Caco-2 (cell line): ENCODE measurements around the gene GRID1. TPM values are rescaled to one million over a fixed set of nuclear protein-coding genes. Genes with fewer than 3 reads are reported as not detected.
"Not testable (repeated sequence)": the region's sequence is repeated elsewhere in the genome, so short reads cannot be mapped to it uniquely, and the experiment has no call there.

Source experiments
- BruUV-seq: library from RNA; stranded (reverse); fragments of 400-500 nt; replicated peaks from 2 replicates; lab custom pipeline; 2021; lab: Mats Ljungman, UMichigan
- CTCF ChIA-PET: fragments of 300-600 bp; sonication (Branson Sonifier 250); formaldehyde crosslinking; loops from one replicate; lab custom pipeline; 2022; ENCODE audit warnings: antibody characterized with exemption; lab: Charles Lee
- POLR2A ChIA-PET: fragments of 300-600 bp; sonication (Branson Sonifier 250); formaldehyde crosslinking; loops from one replicate; lab custom pipeline; 2022; ENCODE audit warnings: antibody characterized with exemption; lab: Charles Lee
- DNase-seq, 2 experiments: peaks; one replicate each; pipeline versions ENCODE4 v3.0.0 to v3.0.0-alpha.2; 2020 to 2022
- H3K27me3 ChIP-seq: replicated peaks from 2 replicates; pipeline ENCODE4 v1.6.0; 2011; ENCODE audit warnings: low read length; ENCODE audit not compliant: control insufficient read depth, insufficient read depth
- H3K36me3 ChIP-seq: 2 replicates; pipeline ENCODE4 v1.5.1; 2011; ENCODE audit warnings: low read length; ENCODE audit not compliant: control insufficient read depth, insufficient read depth
- H3K4me1 ChIP-seq: fragments of 250-450 bp; sonication (Bioruptor Pico); 2 replicates; pipeline ENCODE4 v1.5.1; 2020; ENCODE audit warnings: mild to moderate bottlenecking
- H3K4me3 ChIP-seq: 2 replicates; pipeline ENCODE4 v1.5.1; 2011; ENCODE audit warnings: low read depth, mild to moderate bottlenecking, control low read depth, low read length
- H3K9me3 ChIP-seq: fragments of 250-450 bp; sonication (Bioruptor Pico); 2 replicates; pipeline ENCODE4 v1.5.1; 2020; ENCODE audit warnings: mild to moderate bottlenecking, moderate library complexity
- H3K27ac Mint-ChIP-seq: one replicate; pipeline ENCODE4 v1.8.0; 2022; ENCODE audit warnings: mixed read lengths; ENCODE audit not compliant: unreplicated experiment
- H3K27me3 Mint-ChIP-seq: one replicate; pipeline ENCODE4 v1.8.0; 2022; ENCODE audit warnings: mixed read lengths; ENCODE audit not compliant: insufficient read depth, unreplicated experiment
- H3K36me3 Mint-ChIP-seq: one replicate; pipeline ENCODE4 v1.8.0; 2022; ENCODE audit warnings: mild to moderate bottlenecking, mixed read lengths; ENCODE audit not compliant: insufficient read depth, unreplicated experiment
- H3K4me1 Mint-ChIP-seq: one replicate; pipeline ENCODE4 v1.8.0; 2022; ENCODE audit warnings: low read depth, mixed read lengths; ENCODE audit not compliant: unreplicated experiment
- H3K4me3 Mint-ChIP-seq: one replicate; pipeline ENCODE4 v1.8.0; 2022; ENCODE audit warnings: mild to moderate bottlenecking, moderate library complexity, mixed read lengths; ENCODE audit not compliant: unreplicated experiment
- H3K9me3 Mint-ChIP-seq: one replicate; pipeline ENCODE4 v1.8.0; 2022; ENCODE audit warnings: mixed read lengths; ENCODE audit not compliant: unreplicated experiment
- intact Hi-C: fragments of 100-400 bp; cut with micrococcal nuclease; formaldehyde crosslinking; loops from one replicate; pipeline ENCODE4 v1.10.0; 2022; ENCODE audit not compliant: unreplicated experiment
- total RNA-seq: library from RNA; stranded (reverse); gene quantifications from 2 replicates; pipeline ENCODE4 v1.2.3, GENCODE V29; 2022
- TF ChIP-seq, protein P1 (sequence below), 2 experiments: fragments of 200-600 bp in 1 of 2; IDR thresholded peaks; 1 replicate in 1 of 2; 2 replicates in 1 of 2; pipeline versions ENCODE4 v1.5.1 to v1.8.0; 2011 to 2022; ENCODE audit warnings: antibody characterized with exemption in 1 of 2, control low read depth in 1 of 2, inconsistent platforms in 1 of 2, low read depth in 1 of 2, low read length in 1 of 2, mild to moderate bottlenecking in 1 of 2, moderate library complexity in 1 of 2; ENCODE audit not compliant: insufficient read depth in 1 of 2, severe bottlenecking in 1 of 2, unreplicated experiment in 1 of 2

Gene GRID1
- total RNA-seq, 1 experiment from 2014 or later, result 8.0 TPM

DNA sequence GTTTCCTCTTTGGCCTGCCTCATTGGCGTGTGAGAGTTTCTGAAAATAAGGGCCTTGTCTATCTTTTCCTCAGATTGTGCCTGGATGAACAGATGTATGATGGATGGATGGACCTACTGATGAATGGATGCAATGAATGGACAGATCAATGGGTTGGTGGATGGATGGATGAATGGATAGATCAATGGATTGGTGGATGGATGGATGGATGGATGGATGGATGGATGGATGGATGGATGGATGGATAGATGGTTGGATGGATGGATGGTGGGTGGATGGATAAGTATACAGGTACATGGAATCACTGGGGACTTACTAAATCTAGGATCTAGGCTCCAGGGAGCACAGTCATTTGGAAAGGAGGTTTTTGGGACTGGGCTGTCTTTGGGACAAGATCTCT is 331.9 kb downstream of the GRID1 start:
- no peaks in the 10 kb centered on the region for H3K36me3 ChIP-seq
- no TSS peak for BruUV-seq
- intact Hi-C loops, result no loop called here
- no peaks in the 10 kb centered on the region for H3K4me1 ChIP-seq
- H3K9me3 ChIP-seq, result peaks cover 13% of the 10 kb centered on the region
- peaks cover 19% of the 10 kb centered on the region for H3K9me3 Mint-ChIP-seq
- H3K4me3 Mint-ChIP-seq, result no peak overlapping the region
- no peaks in the 10 kb centered on the region for H3K4me1 Mint-ChIP-seq
- H3K27ac Mint-ChIP-seq, result no peak overlapping the region
- H3K36me3 Mint-ChIP-seq, result no peaks in the 10 kb centered on the region
- POLR2A ChIA-PET, result no interaction called here
- CTCF ChIA-PET, result no interaction called here
- TF ChIP-seq, protein P1, sequence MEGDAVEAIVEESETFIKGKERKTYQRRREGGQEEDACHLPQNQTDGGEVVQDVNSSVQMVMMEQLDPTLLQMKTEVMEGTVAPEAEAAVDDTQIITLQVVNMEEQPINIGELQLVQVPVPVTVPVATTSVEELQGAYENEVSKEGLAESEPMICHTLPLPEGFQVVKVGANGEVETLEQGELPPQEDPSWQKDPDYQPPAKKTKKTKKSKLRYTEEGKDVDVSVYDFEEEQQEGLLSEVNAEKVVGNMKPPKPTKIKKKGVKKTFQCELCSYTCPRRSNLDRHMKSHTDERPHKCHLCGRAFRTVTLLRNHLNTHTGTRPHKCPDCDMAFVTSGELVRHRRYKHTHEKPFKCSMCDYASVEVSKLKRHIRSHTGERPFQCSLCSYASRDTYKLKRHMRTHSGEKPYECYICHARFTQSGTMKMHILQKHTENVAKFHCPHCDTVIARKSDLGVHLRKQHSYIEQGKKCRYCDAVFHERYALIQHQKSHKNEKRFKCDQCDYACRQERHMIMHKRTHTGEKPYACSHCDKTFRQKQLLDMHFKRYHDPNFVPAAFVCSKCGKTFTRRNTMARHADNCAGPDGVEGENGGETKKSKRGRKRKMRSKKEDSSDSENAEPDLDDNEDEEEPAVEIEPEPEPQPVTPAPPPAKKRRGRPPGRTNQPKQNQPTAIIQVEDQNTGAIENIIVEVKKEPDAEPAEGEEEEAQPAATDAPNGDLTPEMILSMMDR (IDR thresholded peaks at IDR 0.05; ENCODE audit: insufficient read depth in 1 of 2, low read depth in 1 of 2, low read length in 1 of 2, severe bottlenecking in 1 of 2, unreplicated experiment in 1 of 2), result no peak
- no peak overlapping the region for H3K4me3 ChIP-seq
- no peaks in the 10 kb centered on the region for H3K27me3 ChIP-seq
- no peak for DNase-seq
- H3K27me3 Mint-ChIP-seq, result peaks cover 3% of the 10 kb centered on the region

DNA sequence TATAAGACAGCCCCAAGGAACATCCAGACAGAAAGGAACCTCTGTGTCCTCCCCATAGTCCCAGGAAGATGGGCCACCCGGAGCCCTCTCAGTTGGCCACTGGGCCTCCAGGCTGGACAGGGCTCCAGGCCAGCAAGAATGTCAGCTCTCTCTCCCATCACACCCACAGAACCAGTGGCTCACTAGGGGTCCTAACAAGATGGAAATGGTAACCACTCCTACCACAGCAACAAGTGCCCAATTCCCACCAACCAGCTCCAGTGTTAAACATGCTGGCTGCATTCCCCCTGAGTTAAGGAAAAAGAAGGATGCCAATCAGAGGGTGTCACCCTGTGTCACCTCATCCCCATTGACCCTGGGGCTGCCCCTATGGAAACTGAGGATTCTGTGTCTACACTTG is 333.0 kb downstream of the GRID1 start:
- Histone ChIP-seq H3K4me3 (no peak overlapping the region), H3K4me1 (no peaks in the 10 kb centered on the region), H3K9me3 (peaks cover 9% of the 10 kb centered on the region), H3K27me3 (no peaks in the 10 kb centered on the region), H3K36me3 (no peaks in the 10 kb centered on the region)
- Mint-ChIP-seq H3K36me3 (no peaks in the 10 kb centered on the region), H3K4me3 (no peak overlapping the region), H3K9me3 (peaks cover 27% of the 10 kb centered on the region), H3K27me3 (no peaks in the 10 kb centered on the region), H3K27ac (no peak overlapping the region), H3K4me1 (no peaks in the 10 kb centered on the region)
- TF ChIP-seq, protein P1 (IDR thresholded peaks at IDR 0.05; ENCODE audit: insufficient read depth in 1 of 2, low read depth in 1 of 2, low read length in 1 of 2, severe bottlenecking in 1 of 2, unreplicated experiment in 1 of 2), result no peak
- intact Hi-C loops, result no loop called here
- CTCF ChIA-PET, result no interaction called here
- BruUV-seq, result no TSS peak
- POLR2A ChIA-PET, result no interaction called here
- DNase-seq, result no peak

DNA sequence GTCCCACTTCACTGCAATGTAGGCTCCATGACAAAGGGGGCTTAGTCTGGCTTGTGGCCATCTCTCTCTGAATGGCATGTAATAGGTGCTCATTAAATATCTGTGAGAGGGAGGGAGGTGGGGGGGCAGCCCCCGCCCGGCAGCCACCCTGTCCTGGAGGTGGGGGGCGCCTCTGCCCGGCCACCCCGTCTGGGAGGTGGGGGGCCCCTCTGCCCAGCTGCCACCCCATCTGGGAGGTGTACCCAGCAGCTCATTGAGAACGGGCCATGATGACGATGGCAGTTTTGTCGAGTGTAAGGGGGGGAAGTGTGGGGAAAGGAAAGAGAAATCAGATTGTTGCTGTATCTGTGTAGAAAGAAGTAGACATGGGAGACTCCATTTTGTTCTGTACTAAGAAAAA is 334.5 kb downstream of the GRID1 start:
- H3K4me3 Mint-ChIP-seq, H3K36me3 Mint-ChIP-seq, H3K27me3 Mint-ChIP-seq, POLR2A ChIA-PET, H3K4me1 Mint-ChIP-seq, H3K9me3 ChIP-seq, BruUV-seq, H3K36me3 ChIP-seq, DNase-seq, CTCF ChIA-PET, H3K27ac Mint-ChIP-seq, H3K27me3 ChIP-seq, H3K4me1 ChIP-seq, H3K4me3 ChIP-seq, intact Hi-C loops: not testable (repeated sequence)
- H3K9me3 Mint-ChIP-seq, result peaks cover 27% of the 10 kb centered on the region

DNA sequence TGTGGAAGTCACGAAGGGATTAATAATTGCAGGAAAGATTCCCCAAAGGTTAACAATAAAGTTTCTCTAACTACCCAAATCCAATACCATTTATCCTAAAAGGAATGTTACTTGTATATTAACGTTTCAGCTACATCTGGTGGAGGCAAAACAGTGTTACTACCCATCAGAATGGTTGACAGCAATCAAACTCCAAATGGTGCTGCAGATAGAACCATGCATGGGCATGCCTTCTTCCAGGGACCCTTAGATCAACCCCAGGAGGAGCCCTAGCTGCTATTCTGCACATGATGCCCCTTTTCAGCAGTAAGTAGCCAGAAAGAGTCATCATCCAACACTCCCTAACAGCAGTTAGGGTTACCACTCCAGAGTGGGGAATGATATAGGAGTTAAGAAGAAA is 336.3 kb downstream of the GRID1 start:
- Histone ChIP-seq H3K36me3 (no peaks in the 10 kb centered on the region), H3K27me3 (no peaks in the 10 kb centered on the region), H3K4me3 (no peak overlapping the region), H3K9me3 (peaks cover 9% of the 10 kb centered on the region), H3K4me1 (no peaks in the 10 kb centered on the region)
- Mint-ChIP-seq H3K27ac (no peak overlapping the region), H3K27me3 (no peaks in the 10 kb centered on the region), H3K4me3 (no peak overlapping the region), H3K9me3 (peaks cover 27% of the 10 kb centered on the region), H3K36me3 (no peaks in the 10 kb centered on the region), H3K4me1 (no peaks in the 10 kb centered on the region)
- POLR2A ChIA-PET, result no interaction called here
- TF ChIP-seq, protein P1 (IDR thresholded peaks at IDR 0.05; ENCODE audit: insufficient read depth in 1 of 2, low read depth in 1 of 2, low read length in 1 of 2, severe bottlenecking in 1 of 2, unreplicated experiment in 1 of 2), result no peak
- CTCF ChIA-PET, result no interaction called here
- intact Hi-C loops, result no loop called here
- no peak for DNase-seq
- no TSS peak for BruUV-seq
